SK-N-SH (cell line): ENCODE data around the gene OLFM1. TPM values are rescaled to one million over a fixed set of nuclear protein-coding genes. Genes with fewer than 3 reads are reported as not detected.

Source experiments
- CTCF ChIA-PET: fragments of 300-600, 350-600 bp; formaldehyde crosslinking; extraction: SDS; loops from one replicate; lab custom pipeline; 2021; lab: Yijun Ruan, JAX
- POLR2A ChIA-PET: fragments of 350-600 bp; sonication (Branson Sonifier 250); formaldehyde crosslinking; extraction: SDS; loops from one replicate; lab custom pipeline; 2020; ENCODE audit warnings: antibody characterized with exemption, inconsistent platforms; lab: Yijun Ruan, JAX
- DNase-seq: peaks from one replicate; pipeline ENCODE4 v3.0.0; 2012
- H2AFZ ChIP-seq: fragments of 200-600 bp; sonication (generic); 2 replicates; pipeline ENCODE4 v1.8.1; 2016; ENCODE audit warnings: antibody characterized with exemption, mild to moderate bottlenecking, low read depth
- H3F3A ChIP-seq: fragments of 200-600 bp; sonication (generic); replicated peaks from 2 replicates; pipeline ENCODE3; 2016; ENCODE audit warnings: antibody characterized with exemption, mild to moderate bottlenecking; ENCODE audit not compliant: insufficient read depth
- H3K27ac ChIP-seq, 2 experiments: fragments of 200-500 bp in 1 of 2; fragments of 200-600 bp in 1 of 2; sonication (Bioruptor generic) in 1 of 2; sonication (generic), shearing (Covaris generic) in 1 of 2; 2 replicates each; pipeline versions ENCODE4 v1.5.1 to v1.6.1; 2014 to 2016; ENCODE audit warnings: low read depth in 2 of 2, inconsistent platforms in 1 of 2, low read length in 1 of 2, mild to moderate bottlenecking in 1 of 2, mixed read lengths in 1 of 2
- H3K27me3 ChIP-seq: fragments of 200-600 bp; sonication (generic), shearing (Covaris generic); 2 replicates; pipeline ENCODE4 v1.6.1; 2016; ENCODE audit warnings: mixed run types; ENCODE audit not compliant: insufficient read depth
- H3K36me3 ChIP-seq, 2 experiments: fragments of 200-500 bp in 1 of 2; fragments of 200-600 bp in 1 of 2; sonication (Bioruptor generic) in 1 of 2; sonication (generic) in 1 of 2; replicated peaks in 1 of 2; 2 replicates each; pipeline versions ENCODE3 to v1.5.1; 2014 to 2016; ENCODE audit warnings: low read length in 1 of 2, mild to moderate bottlenecking in 1 of 2; ENCODE audit not compliant: insufficient read depth in 2 of 2, control insufficient read depth in 1 of 2
- H3K4me1 ChIP-seq, 2 experiments: fragments of 200-500 bp in 1 of 2; fragments of 200-600 bp in 1 of 2; sonication (Bioruptor generic) in 1 of 2; sonication (generic), shearing (Covaris generic) in 1 of 2; 2 replicates each; pipeline versions ENCODE4 v1.5.1 to v1.6.1; 2014 to 2016; ENCODE audit warnings: low read depth in 1 of 2, low read length in 1 of 2, mixed run types in 1 of 2; ENCODE audit not compliant: insufficient read depth in 2 of 2, control insufficient read depth in 1 of 2
- H3K4me2 ChIP-seq: fragments of 200-600 bp; sonication (generic), shearing (Covaris generic); 2 replicates; pipeline ENCODE4 v1.6.1; 2017; ENCODE audit warnings: mixed run types
- H3K4me3 ChIP-seq, 2 experiments: fragments of 200-500 bp in 1 of 2; fragments of 200-600 bp in 1 of 2; sonication (Bioruptor generic) in 1 of 2; sonication (generic), shearing (Covaris generic) in 1 of 2; 2 replicates each; pipeline versions ENCODE4 v1.5.1 to v1.8.1; 2014 to 2016; ENCODE audit warnings: low read depth in 2 of 2, inconsistent platforms in 1 of 2, low read length in 1 of 2, mild to moderate bottlenecking in 1 of 2, mixed read lengths in 1 of 2, moderate library complexity in 1 of 2
- H3K79me2 ChIP-seq: fragments of 200-600 bp; sonication (generic); 2 replicates; pipeline ENCODE4 v1.8.1; 2017; ENCODE audit warnings: mild to moderate bottlenecking; ENCODE audit not compliant: insufficient read depth
- H3K9ac ChIP-seq: fragments of 200-600 bp; sonication (generic); 2 replicates; pipeline ENCODE4 v1.6.1; 2017; ENCODE audit warnings: mixed run types
- H3K9me2 ChIP-seq: fragments of 200-600 bp; sonication (generic); 2 replicates; pipeline ENCODE4 v1.6.1; 2017; ENCODE audit warnings: mixed run types
- H3K9me3 ChIP-seq: fragments of 200-600 bp; sonication (generic); 2 replicates; pipeline ENCODE4 v1.6.1; 2017; ENCODE audit warnings: mixed run types, mild to moderate bottlenecking, moderate library complexity
- H4K20me1 ChIP-seq: fragments of 200-600 bp; sonication (generic); 2 replicates; pipeline ENCODE4 v1.6.1; 2017; ENCODE audit warnings: mild to moderate bottlenecking, mixed run types; ENCODE audit not compliant: insufficient read depth
- CTCF ChIP-seq: fragments of 200-600 bp; sonication (generic); IDR thresholded peaks from 2 replicates; pipeline ENCODE4 v1.6.1; 2017; ENCODE audit warnings: antibody characterized with exemption, mild to moderate bottlenecking, moderate library complexity
- EZH2phosphoT487 ChIP-seq: fragments of 200-600 bp; sonication (generic); IDR thresholded peaks from 2 replicates; pipeline ENCODE4 v1.6.1; 2017; ENCODE audit warnings: low read depth, mixed run types, mild to moderate bottlenecking, antibody characterized with exemption, moderate library complexity, borderline replicate concordance
- FOXJ3 ChIP-seq: sonication (generic); formaldehyde crosslinking; IDR thresholded peaks from 2 replicates; pipeline ENCODE4 v1.5.1; 2020; ENCODE audit warnings: mild to moderate bottlenecking, missing genetic modification reagents
- GATA2 ChIP-seq: sonication (generic); formaldehyde crosslinking; IDR thresholded peaks from 2 replicates; pipeline ENCODE4 v1.5.0; 2020; ENCODE audit warnings: mild to moderate bottlenecking, missing genetic modification reagents
- IRF3 ChIP-seq: fragments of 150-350 bp; IDR thresholded peaks from 2 replicates; pipeline ENCODE4 v1.6.1; 2016; ENCODE audit warnings: mild to moderate bottlenecking, low read depth, low read length
- MAX ChIP-seq: IDR thresholded peaks from 2 replicates; pipeline ENCODE4 v1.4.0; 2012; ENCODE audit warnings: low read depth
- MEF2A ChIP-seq: IDR thresholded peaks from 2 replicates; pipeline ENCODE4 v1.4.0; 2012; ENCODE audit warnings: low read depth, borderline replicate concordance
- MXI1 ChIP-seq: IDR thresholded peaks from 2 replicates; pipeline ENCODE4 v1.6.1; 2012; ENCODE audit warnings: mild to moderate bottlenecking, low read depth, low read length, improper control_type of control experiment
- NFIC ChIP-seq: IDR thresholded peaks from 2 replicates; pipeline ENCODE4 v1.4.0; 2012; ENCODE audit warnings: borderline replicate concordance
- POLR2AphosphoS5 ChIP-seq: IDR thresholded peaks from 2 replicates; pipeline ENCODE4 v1.6.1; 2012; ENCODE audit warnings: low read depth, low read length
- RAD21 ChIP-seq: IDR thresholded peaks from 2 replicates; pipeline ENCODE4 v1.6.1; 2012; ENCODE audit warnings: mild to moderate bottlenecking, low read length
- RCOR1 ChIP-seq: fragments of 150-350 bp; IDR thresholded peaks from 2 replicates; pipeline ENCODE4 v1.6.1; 2017; ENCODE audit warnings: antibody characterized with exemption, low read length
- RFX5 ChIP-seq: IDR thresholded peaks from 2 replicates; pipeline ENCODE4 v1.6.1; 2012; ENCODE audit warnings: mild to moderate bottlenecking, improper control_type of control experiment, low read length
- SIN3A ChIP-seq: IDR thresholded peaks from 2 replicates; pipeline ENCODE4 v1.6.1; 2012; ENCODE audit warnings: low read depth, mild to moderate bottlenecking, low read length, moderate library complexity, borderline replicate concordance
- SMC3 ChIP-seq: IDR thresholded peaks from 2 replicates; pipeline ENCODE4 v1.6.1; 2012; ENCODE audit warnings: low read depth, low read length, improper control_type of control experiment
- TCF12 ChIP-seq: IDR thresholded peaks from 2 replicates; pipeline ENCODE4 v1.4.0; 2012
- TEAD4 ChIP-seq: IDR thresholded peaks from 2 replicates; pipeline ENCODE4 v1.4.0; 2012; ENCODE audit warnings: mild to moderate bottlenecking, borderline replicate concordance; ENCODE audit not compliant: insufficient read depth
- USF1 ChIP-seq: IDR thresholded peaks from 2 replicates; pipeline ENCODE4 v1.4.0; 2012; ENCODE audit warnings: low read depth, borderline replicate concordance
- USF2 ChIP-seq: fragments of 150-350 bp; IDR thresholded peaks from 2 replicates; pipeline ENCODE4 v1.6.1; 2017; ENCODE audit warnings: antibody characterized with exemption, low read length, low read depth, borderline replicate concordance
- YY1 ChIP-seq: IDR thresholded peaks from 2 replicates; pipeline ENCODE4 v1.4.0; 2012; ENCODE audit warnings: low read depth, mild to moderate bottlenecking
- WGBS: methylation state at CpG from one replicate; pipeline ENCODE4 v1.1.6; 2017; ENCODE audit warnings: low lambda C conversion rate; 5-methylcytosine and 5-hydroxymethylcytosine counted together
- polyA plus RNA-seq, 3 experiments: library from polyadenylated mRNA; depleted of rRNA; stranded (reverse); fragments of >200 nt; gene quantifications; 2 replicates each; pipeline ENCODE4 v1.2.3, GENCODE V29; 2012

OLFM1 gene
- polyA plus RNA-seq, 1 of the 3 experiments (the other 2 are of a cell fraction), result 15.9 TPM

- TF ChIP-seq USF1 (no peak), POLR2AphosphoS5 (no peak), USF2 (no peak), CTCF (no peak), GATA2 (CRISPR knock-in tag) (no peak), TCF12 (no peak), RFX5 (no peak), NFIC (no peak), MEF2A (no peak), YY1 (no peak), IRF3 (no peak), TEAD4 (no peak), FOXJ3 (CRISPR knock-in tag) (no peak), RAD21 (no peak), MAX (no peak), RCOR1 (no peak), SMC3 (no peak), SIN3A (no peak), EZH2phosphoT487 (no peak), MXI1 (no peak)
- TF ChIP-seq, all 33 proteins: peak for 0
- no peak for DNase-seq
- H4K20me1 ChIP-seq, result no peaks in the 10 kb centered on the region
- ChIA-PET POLR2A (no interaction called here), CTCF (interaction anchor here (1.1 to 1.7 kb wide), 2 partner anchors 23 to 58 kb away, joined by 3 to 7 read pairs; no protein-coding TSS in a partner anchor)
- H3K36me3 ChIP-seq, result no peaks in the 10 kb centered on the region
- H3K9ac ChIP-seq, result no peak overlapping the region
- H2AFZ ChIP-seq, result no peak overlapping the region
- H3K27ac ChIP-seq, result 0 out of 4 replicates have a peak overlapping the region, but pooled peaks of 1 of the 2 experiments have one; percentile 1
- peaks cover 0 to 39% of the 10 kb centered on the region in 2 experiments; a peak in 1 of 4 replicates for H3K4me1 ChIP-seq
- H3K27me3 ChIP-seq, result no peaks in the 10 kb centered on the region
- no peaks in the 10 kb centered on the region for H3K9me2 ChIP-seq
- H3K4me3 ChIP-seq, result no peak overlapping the region
- no peaks in the 10 kb centered on the region for H3F3A ChIP-seq
- no peaks in the 10 kb centered on the region for H3K79me2 ChIP-seq
- WGBS, result 50% methylated on average over 10 of the region's 16 CpGs
- no peaks in the 10 kb centered on the region for H3K9me3 ChIP-seq
- H3K4me2 ChIP-seq, result no peak overlapping the region
Measured at GRCh38 chr9:135144581-135145170, 57.2 kb downstream of the OLFM1 start.
